ENCODE results near the gene LGALS1.

DNA sequence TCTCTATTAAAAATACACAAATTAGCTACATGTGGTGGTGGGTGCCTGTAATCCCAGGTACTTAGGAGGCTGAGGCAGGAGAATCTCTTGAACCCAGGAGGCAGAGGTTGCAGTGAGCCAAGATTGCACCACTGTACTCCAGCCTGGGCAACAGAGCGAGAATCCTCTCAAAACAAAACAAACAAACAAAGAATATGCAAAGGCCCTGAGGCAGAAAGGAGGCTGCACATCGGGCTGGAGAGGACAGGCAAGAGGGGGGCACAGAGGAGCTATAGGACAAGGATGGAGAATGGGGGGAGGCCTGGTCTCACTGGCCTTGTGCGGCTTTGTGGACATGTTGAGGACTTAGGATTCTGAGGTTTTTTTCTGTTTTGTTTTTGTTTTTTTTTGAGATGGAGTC, 29.8 kb downstream of the LGALS1 start:
- TF ChIP-seq, protein P1, sequence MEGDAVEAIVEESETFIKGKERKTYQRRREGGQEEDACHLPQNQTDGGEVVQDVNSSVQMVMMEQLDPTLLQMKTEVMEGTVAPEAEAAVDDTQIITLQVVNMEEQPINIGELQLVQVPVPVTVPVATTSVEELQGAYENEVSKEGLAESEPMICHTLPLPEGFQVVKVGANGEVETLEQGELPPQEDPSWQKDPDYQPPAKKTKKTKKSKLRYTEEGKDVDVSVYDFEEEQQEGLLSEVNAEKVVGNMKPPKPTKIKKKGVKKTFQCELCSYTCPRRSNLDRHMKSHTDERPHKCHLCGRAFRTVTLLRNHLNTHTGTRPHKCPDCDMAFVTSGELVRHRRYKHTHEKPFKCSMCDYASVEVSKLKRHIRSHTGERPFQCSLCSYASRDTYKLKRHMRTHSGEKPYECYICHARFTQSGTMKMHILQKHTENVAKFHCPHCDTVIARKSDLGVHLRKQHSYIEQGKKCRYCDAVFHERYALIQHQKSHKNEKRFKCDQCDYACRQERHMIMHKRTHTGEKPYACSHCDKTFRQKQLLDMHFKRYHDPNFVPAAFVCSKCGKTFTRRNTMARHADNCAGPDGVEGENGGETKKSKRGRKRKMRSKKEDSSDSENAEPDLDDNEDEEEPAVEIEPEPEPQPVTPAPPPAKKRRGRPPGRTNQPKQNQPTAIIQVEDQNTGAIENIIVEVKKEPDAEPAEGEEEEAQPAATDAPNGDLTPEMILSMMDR (IDR thresholded peaks at IDR 0.05): no peak
- TF ChIP-seq POLR2A (IDR thresholded peaks at IDR 0.05): no peak

Data from right lobe of liver (tissue), 4 donors.